ENCODE data around the gene DYRK3. TPM values are rescaled to one million over a fixed set of nuclear protein-coding genes. Genes with fewer than 3 reads are reported as not detected.
A peak's percentile ranks its signal among the peaks of the same experiment; 100 is the strongest.
"Not testable (repeated sequence)": the region's sequence is repeated elsewhere in the genome, so short reads cannot be mapped to it uniquely, and the experiment has no call there.

DYRK3 gene
- polyA plus RNA-seq, 4 donors, result 8.0 to 9.7 (median 8.8) TPM

GRCh38 chr1:206628916-206629315, 6.4 kb upstream of the DYRK3 start:
- no peak for DNase-seq (ENCODE audit: low read depth in 4 of 4, low spot score in 3 of 4)

- peak; percentile 68 to 75 (median 69) for DNase-seq (ENCODE audit: low read depth in 4 of 4, low spot score in 3 of 4)
These were observed 4.2 kb upstream of the DYRK3 start for GRCh38 chr1:206631085-206631509.

- no peak for DNase-seq (ENCODE audit: low read depth in 4 of 4, low spot score in 3 of 4)
These were observed 1.6 kb upstream of the DYRK3 start for GRCh38 chr1:206633708-206634121.

- DNase-seq (ENCODE audit: low read depth in 4 of 4, low spot score in 3 of 4), result peak; percentile 79 to 84 (median 81)
These were observed 814 bp upstream of the DYRK3 start for GRCh38 chr1:206634365-206635079.

DNA sequence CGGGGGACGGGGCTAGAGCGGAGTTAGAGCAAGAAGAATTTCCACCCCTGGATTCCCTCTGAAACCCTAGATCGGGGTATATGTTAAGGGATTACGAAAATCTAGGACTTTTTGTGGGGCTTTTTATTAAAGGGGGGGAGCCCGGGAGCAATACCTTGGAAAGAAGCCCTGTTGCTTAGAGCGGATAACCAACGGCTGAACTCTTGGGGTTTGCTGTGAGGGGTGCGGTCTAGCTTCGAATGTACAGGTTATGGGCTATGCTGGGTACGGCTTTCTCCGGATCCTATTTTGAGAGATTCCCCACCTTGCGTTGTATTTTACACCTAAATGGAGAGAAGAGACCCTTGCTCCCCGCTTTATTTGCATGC, 626 bp downstream of the DYRK3 start:
- DNase-seq (ENCODE audit: low read depth in 4 of 4, low spot score in 3 of 4), result no peak

- no peak for DNase-seq (ENCODE audit: low read depth in 4 of 4, low spot score in 3 of 4)
These were observed 1.3 kb downstream of the DYRK3 start for GRCh38 chr1:206636671-206637070.

GRCh38 chr1:206637605-206638004, 2.3 kb downstream of the DYRK3 start:
- no peak for DNase-seq (ENCODE audit: low read depth in 4 of 4, low spot score in 3 of 4)

- DNase-seq (ENCODE audit: low read depth in 4 of 4, low spot score in 3 of 4), result not testable (repeated sequence)
These were observed 6.7 kb downstream of the DYRK3 start for GRCh38 chr1:206642074-206642473.

DNA sequence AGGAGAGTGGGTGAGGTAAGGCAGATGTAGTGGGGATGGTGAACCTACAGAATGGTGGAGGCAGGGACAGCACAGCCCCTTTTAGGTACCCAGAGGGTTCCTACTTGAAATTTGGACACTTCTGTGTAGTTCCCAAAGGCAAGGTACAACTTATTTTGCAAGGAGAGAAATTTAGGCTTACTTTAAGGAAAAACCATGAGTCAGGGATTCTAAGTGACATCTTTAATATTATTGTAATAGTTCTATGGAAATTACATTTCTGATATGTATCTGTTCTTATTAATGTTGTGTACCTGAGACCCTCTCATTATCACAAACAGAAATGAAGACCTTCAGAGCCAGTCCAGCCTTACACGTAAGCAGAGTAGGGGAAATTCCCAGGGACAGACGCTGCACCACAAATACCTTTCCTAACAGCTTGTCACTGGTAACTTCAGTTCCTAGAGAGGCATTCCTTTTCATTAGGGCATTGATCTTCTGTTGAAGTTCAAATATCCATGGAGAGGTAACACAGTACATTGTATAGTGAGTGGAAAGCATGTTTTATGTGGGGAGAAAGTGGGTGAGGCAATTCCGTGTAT, 7.9 kb downstream of the DYRK3 start:
- no peak for DNase-seq (ENCODE audit: low read depth in 4 of 4, low spot score in 3 of 4)

- DNase-seq (ENCODE audit: low read depth in 4 of 4, low spot score in 3 of 4), result no peak
These were observed 11.2 kb downstream of the DYRK3 start for GRCh38 chr1:206646504-206646903.

DNA sequence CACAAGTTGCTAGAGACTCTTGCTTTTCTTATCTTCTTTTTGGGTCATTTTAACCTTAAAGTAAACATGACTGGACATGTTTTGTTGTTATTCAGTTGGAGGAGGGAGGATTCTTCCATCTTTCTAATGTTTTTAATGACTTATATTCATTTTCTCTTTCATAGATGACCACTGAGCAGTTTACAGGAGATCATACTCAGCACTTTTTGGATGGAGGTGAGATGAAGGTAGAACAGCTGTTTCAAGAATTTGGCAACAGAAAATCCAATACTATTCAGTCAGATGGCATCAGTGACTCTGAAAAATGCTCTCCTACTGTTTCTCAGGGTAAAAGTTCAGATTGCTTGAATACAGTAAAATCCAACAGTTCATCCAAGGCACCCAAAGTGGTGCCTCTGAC, 11.9 kb downstream of the DYRK3 start:
- DNase-seq (ENCODE audit: low read depth in 4 of 4, low spot score in 3 of 4), result no peak

GRCh38 chr1:206649261-206649921, 14.1 kb downstream of the DYRK3 start:
- no peak for DNase-seq (ENCODE audit: low read depth in 4 of 4, low spot score in 3 of 4)

- DNase-seq (ENCODE audit: low read depth in 4 of 4, low spot score in 3 of 4), result no peak
These were observed 15.7 kb downstream of the DYRK3 start for GRCh38 chr1:206651014-206651413.

- DNase-seq (ENCODE audit: low read depth in 4 of 4, low spot score in 3 of 4), result no peak
These were observed 16.9 kb downstream of the DYRK3 start for GRCh38 chr1:206651958-206652890.

DNA sequence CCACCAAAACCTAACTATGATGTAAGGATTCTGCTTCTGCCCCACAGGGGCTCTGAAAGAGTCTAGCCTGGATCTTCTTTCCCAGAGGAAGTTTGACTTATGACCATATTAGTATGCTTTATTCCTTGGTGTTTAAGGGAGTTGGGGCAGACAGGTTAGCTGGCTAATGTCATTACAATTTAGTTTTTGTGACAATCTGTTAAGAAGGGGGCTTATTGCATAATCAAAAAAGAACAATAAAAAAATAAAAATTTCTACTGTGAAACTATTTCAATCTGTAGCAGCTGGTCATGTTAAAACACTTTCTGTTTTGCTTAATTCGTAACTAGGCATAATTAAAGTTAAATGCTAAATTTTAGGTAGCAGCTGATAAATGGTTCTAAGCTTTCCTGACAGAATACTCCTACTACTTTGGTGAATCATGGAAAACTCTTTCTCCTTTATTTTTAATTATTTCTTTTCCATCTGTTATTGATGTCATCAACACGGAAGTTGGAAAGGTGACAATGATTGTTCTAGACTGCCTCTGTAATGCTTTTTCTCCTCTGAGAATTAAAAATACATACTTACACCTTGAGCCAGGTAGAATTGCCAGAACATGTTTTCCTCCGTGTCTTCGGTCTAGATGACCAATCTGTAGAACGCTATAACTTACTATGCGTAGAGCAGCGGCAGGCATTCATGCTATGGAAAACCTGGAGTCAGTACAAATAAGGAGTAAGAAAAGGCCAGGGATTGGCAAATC, 18.6 kb downstream of the DYRK3 start:
- DNase-seq (ENCODE audit: low read depth in 4 of 4, low spot score in 3 of 4), result no peak

- DNase-seq (ENCODE audit: low read depth in 4 of 4, low spot score in 3 of 4), result no peak
These were observed 19.5 kb downstream of the DYRK3 start for GRCh38 chr1:206654828-206655227.

GRCh38 chr1:206655471-206655882, 20.1 kb downstream of the DYRK3 start:
- DNase-seq (ENCODE audit: low read depth in 4 of 4, low spot score in 3 of 4), result no peak

DNA sequence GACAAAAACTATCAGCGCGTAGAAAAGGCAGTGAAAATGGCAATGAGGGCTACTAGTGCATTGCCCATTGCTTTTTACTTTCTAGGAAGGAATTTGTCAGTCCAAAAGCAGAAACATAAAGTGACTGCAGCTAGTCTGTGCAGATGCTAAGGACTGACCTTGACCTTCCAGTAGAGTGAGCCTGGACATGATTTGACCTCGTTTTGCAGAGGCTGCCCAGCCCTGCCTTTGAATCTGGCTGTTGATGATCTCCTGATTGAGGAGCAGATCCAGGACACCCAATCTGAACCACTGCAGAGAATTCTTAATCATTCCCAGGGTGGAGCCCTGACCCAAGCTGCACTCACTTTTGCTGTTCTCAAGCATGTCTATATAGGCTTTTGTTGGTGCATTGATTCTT, 21.6 kb downstream of the DYRK3 start:
- no peak for DNase-seq (ENCODE audit: low read depth in 4 of 4, low spot score in 3 of 4)

DNA sequence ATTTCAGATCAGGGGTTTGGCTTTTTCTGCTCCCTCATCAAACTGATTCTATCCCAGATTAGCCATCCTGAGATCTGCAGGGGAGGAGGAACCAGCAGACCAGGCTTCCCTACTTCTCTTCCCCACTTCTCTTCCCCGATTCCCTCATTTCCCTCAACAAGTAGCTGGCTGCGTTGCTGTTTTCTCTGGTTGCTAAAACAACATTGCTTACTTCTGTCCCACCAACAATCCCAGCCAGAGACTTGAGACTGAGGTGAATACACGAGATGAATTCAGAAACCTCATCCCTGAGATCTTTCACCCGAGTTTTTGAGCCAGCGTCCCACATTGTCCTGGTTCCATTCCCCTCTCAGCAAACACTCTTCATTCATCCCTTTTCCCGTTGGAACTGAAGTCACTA, 22.4 kb downstream of the DYRK3 start:
- DNase-seq (ENCODE audit: low read depth in 4 of 4, low spot score in 3 of 4), result no peak

Data from right renal pelvis (tissue), 4 donors.